ENCODE data around the gene COL9A2. TPM values are rescaled to one million over a fixed set of nuclear protein-coding genes. Genes with fewer than 3 reads are reported as not detected.

COL9A2 gene
- total RNA-seq, 3 donors from 2014 or later = 3.4 to 11.2 (median 4.8) TPM

DNA sequence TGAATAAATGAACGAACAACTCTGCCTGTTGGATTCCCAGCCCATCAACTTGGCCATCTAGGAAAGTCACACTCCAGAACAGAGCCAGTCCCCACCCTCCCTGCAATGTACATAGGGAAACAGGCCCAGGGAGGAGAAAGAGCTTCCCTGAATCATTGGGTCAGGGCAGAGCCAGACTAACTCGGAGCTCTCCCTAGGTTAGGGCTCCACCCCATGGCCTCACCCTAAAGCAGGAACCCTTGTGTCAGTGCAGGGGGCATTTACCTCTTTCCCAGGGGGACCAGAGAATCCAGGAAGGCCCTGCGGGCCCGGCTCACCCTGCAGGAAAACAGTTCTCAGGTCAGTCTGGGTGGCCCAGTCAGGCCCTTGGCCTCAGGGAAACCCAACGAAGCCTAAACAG, 11.6 kb downstream of the COL9A2 start:
- DNase-seq = no peak

DNA sequence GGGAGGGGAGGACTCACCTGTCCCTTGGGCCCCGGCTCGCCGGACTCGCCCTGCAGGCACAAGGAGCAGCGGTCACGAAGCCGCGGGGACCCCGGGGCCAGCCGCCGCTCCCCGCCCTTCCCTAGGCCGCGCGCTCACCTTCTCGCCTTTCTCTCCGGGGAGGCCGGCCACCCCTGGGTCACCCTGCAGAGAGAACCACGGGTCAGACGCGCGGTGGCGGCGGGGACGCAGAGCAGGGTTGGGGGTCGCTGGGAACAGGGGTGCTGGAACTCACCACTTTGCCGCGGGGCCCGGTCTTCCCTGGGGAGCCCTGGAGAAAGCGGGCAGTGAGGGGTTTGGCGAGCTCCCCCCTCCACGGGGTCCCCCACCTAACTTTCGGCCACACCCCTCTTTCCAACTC, 13.3 kb downstream of the COL9A2 start:
- intact Hi-C loops (cut with DNase I, micrococcal nuclease) = no loop called here
- TF ChIP-seq, protein P1, sequence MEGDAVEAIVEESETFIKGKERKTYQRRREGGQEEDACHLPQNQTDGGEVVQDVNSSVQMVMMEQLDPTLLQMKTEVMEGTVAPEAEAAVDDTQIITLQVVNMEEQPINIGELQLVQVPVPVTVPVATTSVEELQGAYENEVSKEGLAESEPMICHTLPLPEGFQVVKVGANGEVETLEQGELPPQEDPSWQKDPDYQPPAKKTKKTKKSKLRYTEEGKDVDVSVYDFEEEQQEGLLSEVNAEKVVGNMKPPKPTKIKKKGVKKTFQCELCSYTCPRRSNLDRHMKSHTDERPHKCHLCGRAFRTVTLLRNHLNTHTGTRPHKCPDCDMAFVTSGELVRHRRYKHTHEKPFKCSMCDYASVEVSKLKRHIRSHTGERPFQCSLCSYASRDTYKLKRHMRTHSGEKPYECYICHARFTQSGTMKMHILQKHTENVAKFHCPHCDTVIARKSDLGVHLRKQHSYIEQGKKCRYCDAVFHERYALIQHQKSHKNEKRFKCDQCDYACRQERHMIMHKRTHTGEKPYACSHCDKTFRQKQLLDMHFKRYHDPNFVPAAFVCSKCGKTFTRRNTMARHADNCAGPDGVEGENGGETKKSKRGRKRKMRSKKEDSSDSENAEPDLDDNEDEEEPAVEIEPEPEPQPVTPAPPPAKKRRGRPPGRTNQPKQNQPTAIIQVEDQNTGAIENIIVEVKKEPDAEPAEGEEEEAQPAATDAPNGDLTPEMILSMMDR (IDR thresholded peaks at IDR 0.05) = no peak
- ATAC-seq = no peak
- no peak overlapping the region for H3K4me3 ChIP-seq
- H3K36me3 ChIP-seq (ENCODE audit: low read depth) = no peaks in the 10 kb centered on the region
- H3K9me3 ChIP-seq = no peaks in the 10 kb centered on the region
- H3K4me1 ChIP-seq (ENCODE audit: low read depth) = no peaks in the 10 kb centered on the region
- DNase-seq = no peak

More for the DNA sequence above, 11.6 kb downstream of the COL9A2 start:
- H3K4me3 ChIP-seq = no peak overlapping the region
- TF ChIP-seq, protein P1 (IDR thresholded peaks at IDR 0.05) = no peak
- H3K36me3 ChIP-seq (ENCODE audit: low read depth) = no peaks in the 10 kb centered on the region
- no peaks in the 10 kb centered on the region for H3K9me3 ChIP-seq
- H3K4me1 ChIP-seq (ENCODE audit: low read depth) = no peaks in the 10 kb centered on the region
- peak; percentile 48 for ATAC-seq
- intact Hi-C loops (cut with DNase I, micrococcal nuclease) = no loop called here

DNA sequence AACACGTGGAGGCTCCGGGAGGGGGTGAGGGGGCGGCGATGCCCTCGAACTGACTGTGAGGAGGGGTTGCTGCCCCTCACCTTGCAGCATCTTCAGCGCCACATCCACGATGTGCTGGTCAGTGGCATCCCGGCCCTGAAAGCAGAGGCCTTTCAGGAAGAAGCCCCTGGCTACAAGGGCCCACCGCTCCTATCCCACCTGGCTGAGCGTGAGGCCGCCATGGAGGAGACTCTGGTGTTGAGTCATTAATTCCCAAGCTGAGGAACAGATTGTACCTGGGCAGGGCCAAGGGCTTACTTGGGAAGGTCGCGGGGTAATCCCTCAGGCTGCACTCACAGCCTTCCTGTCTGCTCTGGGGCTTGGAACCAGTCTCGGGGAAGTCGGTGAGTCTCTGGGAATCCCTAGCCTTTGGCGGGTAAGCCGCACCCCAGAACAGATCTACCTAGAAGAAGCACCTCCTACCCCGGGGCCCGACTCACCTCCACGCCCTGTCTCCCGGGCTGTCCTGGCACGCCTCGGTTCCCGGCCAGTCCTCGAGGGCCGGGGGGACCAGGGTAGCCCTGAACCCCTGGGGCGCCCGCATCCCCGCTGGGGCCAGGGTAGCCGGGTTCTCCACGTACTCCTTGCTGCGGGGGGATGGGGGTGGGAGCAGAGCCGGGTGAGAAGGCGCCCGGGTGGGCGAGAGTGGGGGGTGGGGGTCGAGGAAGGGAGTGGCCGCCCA, 13.9 kb downstream of the COL9A2 start:
- intact Hi-C loops (cut with DNase I, micrococcal nuclease) = no loop called here
- Histone ChIP-seq H3K4me1 (ENCODE audit: low read depth) (no peaks in the 10 kb centered on the region), H3K9me3 (no peaks in the 10 kb centered on the region), H3K36me3 (ENCODE audit: low read depth) (no peaks in the 10 kb centered on the region), H3K4me3 (no peak overlapping the region)
- TF ChIP-seq, protein P1 (IDR thresholded peaks at IDR 0.05) = no peak
- ATAC-seq = no peak
- DNase-seq = no peak

DNA sequence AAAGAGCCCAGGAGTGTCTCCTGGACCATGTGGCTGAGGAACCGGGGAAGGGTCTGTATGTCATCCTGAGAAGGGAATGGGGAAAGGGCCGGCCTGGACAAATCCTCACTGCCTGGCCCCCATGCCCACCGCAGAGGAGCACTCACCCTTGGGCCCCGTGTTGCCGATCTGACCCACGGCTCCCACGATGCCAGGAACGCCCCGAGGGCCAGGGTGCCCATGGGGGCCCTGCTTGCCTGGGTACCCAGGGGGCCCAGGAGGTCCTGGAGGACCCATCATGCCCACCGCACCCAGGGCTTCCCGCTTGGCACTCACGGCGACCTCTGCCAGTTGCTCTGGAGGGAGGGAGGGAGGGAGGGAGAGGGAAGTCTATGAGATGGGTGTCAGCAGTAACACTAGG, 14.6 kb downstream of the COL9A2 start:
- TF ChIP-seq, protein P1 (IDR thresholded peaks at IDR 0.05) = no peak
- Histone ChIP-seq H3K4me1 (ENCODE audit: low read depth) (no peaks in the 10 kb centered on the region), H3K36me3 (ENCODE audit: low read depth) (no peaks in the 10 kb centered on the region), H3K4me3 (no peak overlapping the region), H3K9me3 (no peaks in the 10 kb centered on the region)
- no peak for DNase-seq
- ATAC-seq = no peak
- intact Hi-C loops (cut with DNase I, micrococcal nuclease) = no loop called here

DNA sequence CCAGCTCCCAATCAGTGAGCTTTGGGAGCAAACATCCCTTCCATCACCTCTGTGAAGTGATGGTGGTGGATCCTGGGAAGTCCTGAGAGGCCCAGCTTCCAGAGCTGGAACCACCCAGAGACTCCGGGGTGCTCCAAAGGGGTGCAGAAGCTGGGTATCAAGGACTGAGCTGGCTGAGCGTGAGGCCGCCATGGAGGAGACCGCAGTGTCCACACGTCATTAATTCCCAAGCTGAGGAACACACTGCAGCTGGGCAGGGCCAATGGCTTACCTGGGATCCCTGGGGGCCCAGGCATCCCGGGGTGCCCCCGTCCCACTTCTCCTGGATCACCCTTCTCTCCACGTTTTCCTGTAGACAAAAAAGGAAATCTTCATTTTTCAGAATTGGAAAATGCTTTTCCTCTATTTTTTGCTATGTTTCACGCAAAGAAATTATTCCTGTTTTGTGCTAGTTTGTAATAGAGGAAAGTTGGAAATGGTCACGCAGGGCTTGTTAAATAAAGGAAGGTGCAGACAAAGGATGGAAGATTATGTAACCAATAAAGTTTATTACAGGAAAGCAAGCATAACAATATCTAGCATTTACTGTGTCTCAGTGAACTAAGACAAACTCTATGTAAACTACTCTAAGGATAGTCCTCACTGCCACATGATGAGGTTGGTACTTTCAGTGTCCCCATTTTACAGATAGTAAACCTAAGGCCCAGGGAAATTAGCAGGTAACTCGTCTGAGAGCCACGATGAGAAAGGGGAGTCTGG, 15.4 kb downstream of the COL9A2 start:
- H3K36me3 ChIP-seq (ENCODE audit: low read depth) = no peaks in the 10 kb centered on the region
- no peak for ATAC-seq
- H3K4me3 ChIP-seq = no peak overlapping the region
- H3K4me1 ChIP-seq (ENCODE audit: low read depth) = no peaks in the 10 kb centered on the region
- intact Hi-C loops (cut with DNase I, micrococcal nuclease) = no loop called here
- DNase-seq = no peak
- H3K9me3 ChIP-seq = no peaks in the 10 kb centered on the region
- TF ChIP-seq, protein P1 (IDR thresholded peaks at IDR 0.05) = no peak
